GM19025 (cell line): ENCODE measurements around the gene MCCC2.

ENCODE experiments used
- ATAC-seq: cut with Tn5 transposase; IDR thresholded peaks from one replicate; pipeline ENCODE4 v1.9.1; 2021; ENCODE audit warnings: mild to moderate bottlenecking, low read depth, moderate library complexity; ENCODE audit not compliant: unreplicated experiment

Gene MCCC2

DNA sequence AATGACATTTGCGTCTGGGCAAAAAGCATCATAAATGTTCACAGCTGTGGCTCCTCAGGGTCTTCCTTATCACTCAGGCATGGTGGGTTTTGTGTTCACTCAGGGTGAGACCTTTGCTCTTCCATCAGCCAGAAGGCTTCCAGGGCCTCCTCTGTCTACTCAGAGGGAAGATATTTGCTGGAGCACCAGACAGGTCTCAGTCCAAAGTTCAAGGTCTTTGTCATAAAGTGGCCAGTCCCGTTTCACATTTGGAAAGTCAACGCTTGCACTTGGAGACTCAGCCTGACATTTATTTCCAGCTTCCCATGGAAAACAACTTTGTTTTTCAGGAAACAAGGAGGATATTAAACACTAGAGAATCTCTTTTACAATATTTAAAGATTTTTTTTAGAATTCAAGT, 119.8 kb downstream of the MCCC2 start:
- no peak for ATAC-seq
